GM19438 (cell line): ENCODE data around the gene POPDC3.
A peak's percentile ranks its signal among the peaks of the same experiment; 100 is the strongest.

Source experiments
- ATAC-seq: cut with Tn5 transposase; IDR thresholded peaks from one replicate; pipeline ENCODE4 v1.9.1; 2021; ENCODE audit warnings: low read depth; ENCODE audit not compliant: unreplicated experiment

POPDC3 gene

GRCh38 chr6:105161421-105161820 is 18.4 kb downstream of the POPDC3 start:
- no peak for ATAC-seq

DNA sequence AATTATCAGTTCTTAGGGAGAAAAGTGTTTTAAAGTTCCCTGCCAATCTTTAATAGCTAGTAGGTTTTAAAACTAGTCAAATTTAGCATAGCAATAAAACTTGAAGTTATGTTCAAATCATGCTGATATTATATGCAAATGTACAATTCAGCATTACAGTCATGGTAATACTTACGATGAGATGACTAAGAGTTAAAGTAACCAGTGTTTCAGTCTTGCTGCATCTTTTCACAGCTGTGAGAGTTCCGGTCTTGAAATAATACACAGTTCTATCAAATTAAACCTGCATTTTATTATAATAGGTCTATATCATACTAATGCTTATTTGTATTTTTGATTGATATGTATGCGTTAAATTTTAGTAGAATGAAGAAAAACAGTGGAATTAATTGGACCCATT is 26.1 kb downstream of the POPDC3 start:
- no peak for ATAC-seq

GRCh38 chr6:105152880-105153279 is 26.9 kb downstream of the POPDC3 start:
- ATAC-seq, result no peak

DNA sequence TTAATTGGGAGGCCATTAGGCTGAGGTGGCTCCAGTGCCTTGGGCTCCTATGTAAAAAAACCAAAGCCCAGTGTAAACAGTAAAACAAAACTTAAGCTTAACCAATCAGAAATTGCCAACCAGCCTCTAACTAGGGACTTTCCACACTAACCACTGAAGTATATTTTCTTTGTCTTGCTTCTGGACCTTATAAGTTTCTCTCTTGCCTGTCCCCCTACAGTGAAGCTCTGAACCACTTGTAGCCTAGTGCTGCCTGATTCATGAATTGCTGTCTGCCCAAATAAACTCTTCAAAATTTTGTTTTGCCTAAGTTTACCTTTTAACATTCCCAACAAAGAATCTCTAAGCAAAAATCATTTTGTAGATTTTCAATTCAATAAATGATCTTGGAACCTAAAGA is 28.2 kb downstream of the POPDC3 start:
- ATAC-seq, result no peak

GRCh38 chr6:105138141-105138540 is 41.7 kb downstream of the POPDC3 start:
- no peak for ATAC-seq

DNA sequence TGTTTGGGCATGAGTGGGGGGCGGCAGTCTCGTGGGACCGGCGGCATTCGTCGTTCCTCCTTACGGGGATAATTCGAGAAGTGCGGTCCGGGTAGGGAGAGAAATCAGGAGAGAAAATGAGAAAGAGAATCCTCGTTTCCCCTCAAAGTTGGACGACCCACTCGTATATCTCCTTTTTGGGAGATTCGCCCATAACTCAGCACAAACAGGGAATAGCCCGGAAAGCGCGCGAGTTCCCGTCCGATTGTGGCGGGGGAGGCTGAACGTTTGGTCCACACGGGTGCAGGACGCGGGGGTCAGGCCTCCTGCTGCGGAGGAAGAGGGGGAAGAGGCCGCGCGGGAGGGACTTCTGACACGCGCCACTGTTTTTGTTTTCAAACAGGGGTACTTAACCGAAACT is 42.4 kb downstream of the POPDC3 start:
- no peak for ATAC-seq

DNA sequence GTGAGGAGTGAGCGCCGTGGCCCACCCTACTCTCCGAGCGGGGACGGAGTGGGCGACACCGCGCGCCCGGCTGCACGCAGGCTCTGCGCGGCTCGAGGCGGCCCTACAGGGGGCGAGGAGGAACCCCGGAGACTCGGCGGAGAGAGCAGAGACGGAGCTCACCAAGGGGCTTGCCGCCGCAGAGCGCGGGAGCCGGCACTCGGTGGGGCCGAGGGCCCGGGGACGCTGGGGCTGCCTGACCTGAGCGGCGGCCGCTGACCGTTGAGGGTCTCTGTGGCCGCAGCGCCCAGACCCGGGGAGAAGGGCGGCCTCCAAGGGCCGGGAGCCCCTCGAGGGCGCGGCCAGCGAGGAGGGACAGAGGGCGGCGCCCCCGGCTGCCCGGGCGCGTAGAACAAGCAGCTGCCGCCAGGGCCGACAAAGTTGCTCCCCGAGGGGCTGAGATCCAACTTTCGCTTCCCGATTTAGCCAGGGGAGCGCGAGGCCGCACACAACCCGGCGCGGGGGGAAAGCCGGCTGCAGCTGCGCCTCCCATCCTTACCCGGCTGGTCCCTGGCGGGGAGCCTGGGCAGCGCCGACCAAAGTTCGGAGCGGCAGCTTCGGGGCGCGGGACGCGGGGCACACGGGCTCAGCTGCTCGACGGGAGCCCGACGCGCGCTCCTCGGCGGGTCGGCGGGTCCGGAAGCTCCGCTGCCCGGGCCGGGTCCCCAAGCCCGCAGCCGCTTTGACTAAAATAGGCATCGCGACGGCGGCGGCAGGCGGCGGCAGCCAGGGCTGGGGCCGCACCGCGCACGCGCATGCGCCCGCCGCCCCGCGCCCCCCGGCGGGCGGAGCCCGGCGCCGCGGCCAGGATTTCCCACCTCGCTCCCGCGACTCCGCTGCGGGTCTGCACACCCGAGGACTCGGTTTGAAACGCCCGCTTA is 43.1 kb downstream of the POPDC3 start:
- ATAC-seq, result peak; percentile 80

DNA sequence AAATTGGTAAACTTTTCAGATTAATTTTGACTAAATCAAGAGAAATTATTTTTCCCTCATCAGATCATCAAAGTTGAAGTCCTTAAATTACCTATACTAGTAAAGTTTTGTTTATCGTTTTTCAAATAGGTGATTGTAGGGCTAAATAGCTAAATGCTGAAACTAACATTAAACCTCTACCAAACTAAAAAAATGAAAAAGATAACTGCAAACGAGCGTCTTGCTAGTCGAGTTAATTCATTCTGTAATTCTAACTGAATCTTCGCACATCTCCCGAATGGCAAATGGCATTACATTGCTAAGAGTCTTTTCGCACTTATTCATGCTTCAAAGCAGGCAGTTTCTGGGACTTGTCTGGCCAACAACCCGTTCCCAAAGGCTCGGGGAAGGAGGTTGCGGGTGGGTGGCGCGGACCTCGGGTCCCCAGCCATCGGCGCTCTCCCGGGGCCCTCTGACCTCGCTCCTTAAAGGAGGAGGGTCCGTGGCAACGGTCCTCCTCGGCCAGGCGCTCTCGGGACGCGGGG is 43.8 kb downstream of the POPDC3 start:
- no peak for ATAC-seq

GRCh38 chr6:105135056-105135455 is 44.8 kb downstream of the POPDC3 start:
- ATAC-seq, result no peak

- no peak for ATAC-seq
Measured at GRCh38 chr6:105122717-105123116, 57.1 kb downstream of the POPDC3 start.

- ATAC-seq, result no peak
Measured at GRCh38 chr6:105121981-105122380, 57.8 kb downstream of the POPDC3 start.

DNA sequence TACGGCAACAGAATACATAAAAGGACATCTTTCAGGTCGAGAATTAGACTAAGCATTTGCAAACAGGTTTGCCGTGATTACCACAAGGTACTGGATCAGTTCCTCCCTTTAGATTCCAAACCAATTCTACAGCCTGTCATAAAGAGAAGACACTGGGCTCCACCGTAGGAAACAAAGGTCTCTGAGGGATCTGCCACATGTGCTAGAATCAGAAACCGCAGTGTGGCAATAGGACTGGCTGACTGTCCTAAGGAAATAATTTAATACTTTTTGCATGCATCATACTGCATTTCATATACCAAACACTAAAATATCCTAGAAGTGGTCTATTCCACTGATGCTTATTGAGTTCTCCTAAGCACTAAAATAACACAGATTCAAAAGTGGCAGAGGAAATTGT is 59.2 kb downstream of the POPDC3 start:
- ATAC-seq, result no peak

DNA sequence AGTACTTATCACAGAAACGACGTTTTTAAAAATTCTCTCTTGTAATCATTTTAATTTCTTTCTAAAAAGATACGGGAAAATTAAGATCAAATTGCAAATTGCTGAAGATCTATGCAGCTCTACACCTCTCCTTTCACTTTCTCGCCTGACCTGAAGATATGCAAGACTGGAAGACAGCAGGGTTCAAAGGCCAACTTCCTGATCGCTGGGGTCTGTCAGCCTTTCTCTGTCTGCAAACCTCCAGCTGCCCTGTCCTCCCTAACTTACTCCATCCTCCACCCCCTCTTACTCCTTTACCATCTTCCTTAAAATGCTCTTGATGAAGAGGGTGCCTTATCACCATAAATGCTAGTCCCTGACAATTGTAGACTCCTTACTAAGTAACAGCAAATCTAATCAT is 63.7 kb downstream of the POPDC3 start:
- no peak for ATAC-seq

- no peak for ATAC-seq
Measured at GRCh38 chr6:105113422-105113821, 66.4 kb downstream of the POPDC3 start.

GRCh38 chr6:105112577-105112976 is 67.2 kb downstream of the POPDC3 start:
- no peak for ATAC-seq

DNA sequence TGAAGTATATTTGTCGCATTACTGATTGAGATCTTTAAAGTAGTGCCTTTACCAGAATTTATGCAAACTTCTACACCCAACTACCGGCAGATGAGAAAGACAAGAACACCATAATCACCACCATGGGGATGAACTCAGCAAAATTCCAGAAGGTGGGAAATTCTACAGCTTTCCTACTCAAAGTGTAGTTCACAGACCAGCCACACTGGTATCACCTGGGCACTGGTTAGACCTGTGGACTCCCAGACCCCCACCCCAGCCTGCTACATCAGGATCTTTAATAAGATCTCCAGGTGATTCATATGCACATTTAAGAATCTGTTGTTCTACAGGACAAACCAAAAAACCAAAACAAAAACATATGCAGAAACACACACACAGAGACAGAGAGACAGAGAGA is 67.9 kb downstream of the POPDC3 start:
- no peak for ATAC-seq

- ATAC-seq, result no peak
Measured at GRCh38 chr6:105111105-105111504, 68.7 kb downstream of the POPDC3 start.

GRCh38 chr6:105109955-105110895 is 69.6 kb downstream of the POPDC3 start:
- no peak for ATAC-seq

GRCh38 chr6:105108631-105109262 is 71.1 kb downstream of the POPDC3 start:
- no peak for ATAC-seq
